Right kidney (tissue), 9 donors: ENCODE data around the gene TBPL2.
"Not testable (repeated sequence)": the region's sequence is repeated elsewhere in the genome, so short reads cannot be mapped to it uniquely, and the experiment has no call there.

Experiments used
- DNase-seq: peaks from one replicate; pipeline ENCODE4 v3.0.0-alpha.2; 2016
- long read RNA-seq, 8 donors: transcript quantifications; one replicate each; lab custom pipeline, GENCODE V29; 2026

Gene TBPL2
- long read RNA-seq, donor 1: 0 reads
- long read RNA-seq, donor 2: 0 reads
- long read RNA-seq, donor 3: 0 reads
- long read RNA-seq, donor 4: 0 reads
- long read RNA-seq, donor 5: 0 reads
- long read RNA-seq, donor 6: 0 reads
- long read RNA-seq, donor 7: 0 reads
- long read RNA-seq, donor 8: 0 reads

GRCh38 chr14:55440385-55440784 lies at the start of gene TBPL2:
Gene TBPL2, minus strand, starts transcription at chr14:55440616. Its CDS starts 167 bp downstream, at chr14:55440449.
- DNase-seq: no peak

GRCh38 chr14:55488204-55488603 lies 47.8 kb upstream of the TBPL2 start:
- DNase-seq: no peak

- DNase-seq: no peak
These were observed 42.7 kb upstream of the TBPL2 start for GRCh38 chr14:55482936-55483605.

- no peak for DNase-seq
These were observed 41.4 kb upstream of the TBPL2 start for GRCh38 chr14:55481769-55482168.

GRCh38 chr14:55477680-55478079 lies 37.3 kb upstream of the TBPL2 start:
- no peak for DNase-seq

- DNase-seq: not testable (repeated sequence)
These were observed 36.0 kb upstream of the TBPL2 start for GRCh38 chr14:55476448-55476847.

GRCh38 chr14:55473786-55474185 lies 33.4 kb upstream of the TBPL2 start:
- DNase-seq: no peak

GRCh38 chr14:55470025-55470424 lies 29.6 kb upstream of the TBPL2 start:
- no peak for DNase-seq

GRCh38 chr14:55467307-55467706 lies 26.9 kb upstream of the TBPL2 start:
- no peak for DNase-seq

GRCh38 chr14:55458800-55459515 lies 18.5 kb upstream of the TBPL2 start:
- DNase-seq: no peak

- DNase-seq: no peak
These were observed 17.1 kb upstream of the TBPL2 start for GRCh38 chr14:55457496-55457895.

- not testable (repeated sequence) for DNase-seq
These were observed 16.0 kb upstream of the TBPL2 start for GRCh38 chr14:55456411-55456810.

GRCh38 chr14:55454264-55455002 lies 14.0 kb upstream of the TBPL2 start:
- DNase-seq: no peak

GRCh38 chr14:55451950-55452349 lies 11.5 kb upstream of the TBPL2 start:
- DNase-seq: no peak

- no peak for DNase-seq
These were observed 11.0 kb upstream of the TBPL2 start for GRCh38 chr14:55451398-55451797.

GRCh38 chr14:55450987-55451386 lies 10.6 kb upstream of the TBPL2 start:
- DNase-seq: no peak

- no peak for DNase-seq
These were observed 10.1 kb upstream of the TBPL2 start for GRCh38 chr14:55450539-55450938.

- DNase-seq: no peak
These were observed 9.7 kb upstream of the TBPL2 start for GRCh38 chr14:55450124-55450523.

GRCh38 chr14:55449116-55449515 lies 8.7 kb upstream of the TBPL2 start:
- DNase-seq: no peak

- no peak for DNase-seq
These were observed 7.8 kb upstream of the TBPL2 start for GRCh38 chr14:55448141-55448614.

- DNase-seq: no peak
These were observed 6.4 kb upstream of the TBPL2 start for GRCh38 chr14:55446833-55447232.

- DNase-seq: peak; percentile 51
These were observed 5.8 kb upstream of the TBPL2 start for GRCh38 chr14:55446127-55446736.
